Skeletal muscle tissue (tissue), 4 donors: Measurements from ENCODE around the gene PDILT. TPM values are rescaled to one million over a fixed set of nuclear protein-coding genes. Genes with fewer than 3 reads are reported as not detected.

Experiments
- H3K27ac ChIP-seq: one replicate; pipeline ENCODE4 v1.7.0; 2013; ENCODE audit warnings: mild to moderate bottlenecking, low read depth, low read length, inconsistent platforms
- H3K27me3 ChIP-seq, 3 donors: one replicate each; pipeline ENCODE4 v1.7.0; 2013; ENCODE audit warnings: low read length in 3 of 3; ENCODE audit not compliant: control insufficient read depth in 3 of 3, insufficient read depth in 3 of 3
- H3K36me3 ChIP-seq, 3 donors: one replicate each; pipeline ENCODE4 v1.7.0; 2013; ENCODE audit warnings: low read length in 3 of 3; ENCODE audit not compliant: control insufficient read depth in 3 of 3, insufficient read depth in 3 of 3
- H3K4me1 ChIP-seq, 3 donors: one replicate each; pipeline ENCODE4 v1.7.0; 2013; ENCODE audit warnings: low read length in 3 of 3, mild to moderate bottlenecking in 3 of 3; ENCODE audit not compliant: control insufficient read depth in 3 of 3, insufficient read depth in 3 of 3
- H3K4me3 ChIP-seq, 3 donors: one replicate each; pipeline ENCODE4 v1.7.0; 2013; ENCODE audit warnings: low read length in 3 of 3
- H3K9ac ChIP-seq, 3 donors: one replicate each; pipeline ENCODE4 v1.7.0; 2013; ENCODE audit warnings: low read length in 3 of 3, mild to moderate bottlenecking in 3 of 3, moderate library complexity in 2 of 3, low read depth in 1 of 3
- H3K9me3 ChIP-seq, 3 donors: one replicate each; pipeline ENCODE4 v1.7.0; 2013; ENCODE audit warnings: low read length in 3 of 3; ENCODE audit not compliant: control insufficient read depth in 3 of 3
- total RNA-seq: library from RNA; depleted of rRNA; stranded (reverse); fragments of >200 nt; gene quantifications from one replicate; pipeline ENCODE4 v1.2.3, GENCODE V29; 2014
- donor health status: Osteomylitis.

The PDILT gene
- total RNA-seq, 1 donor from 2014 or later = not detected

DNA sequence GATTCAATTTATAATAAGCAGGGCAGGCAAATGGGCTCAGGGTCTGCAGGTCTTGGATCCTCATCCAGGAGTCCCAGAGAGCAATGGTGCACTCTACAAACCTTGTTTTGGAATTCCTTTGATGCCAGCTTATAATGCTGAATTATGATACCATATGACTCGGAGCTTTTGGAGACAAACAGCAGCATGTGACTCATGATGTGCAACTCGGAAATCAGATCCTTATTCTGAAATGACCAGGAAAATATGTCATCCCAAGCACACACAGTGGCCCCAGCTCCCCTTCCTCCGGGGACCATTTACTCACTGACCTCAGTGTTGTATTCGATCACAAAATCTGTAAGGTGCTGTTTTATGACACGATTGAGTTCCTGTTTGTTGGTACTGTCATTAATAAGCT, 31.8 kb downstream of the PDILT start:
- no peaks in the 10 kb centered on the region for H3K36me3 ChIP-seq
- H3K4me1 ChIP-seq = no peaks in the 10 kb centered on the region
- peaks cover 0 to 4% (median 2%) of the 10 kb centered on the region in 3 donors for H3K27me3 ChIP-seq
- no peak overlapping the region for H3K27ac ChIP-seq
- H3K4me3 ChIP-seq = no peak overlapping the region
- H3K9ac ChIP-seq = no peak overlapping the region
- H3K9me3 ChIP-seq = peaks cover 0 to 5% (median 0%) of the 10 kb centered on the region in 3 donors

DNA sequence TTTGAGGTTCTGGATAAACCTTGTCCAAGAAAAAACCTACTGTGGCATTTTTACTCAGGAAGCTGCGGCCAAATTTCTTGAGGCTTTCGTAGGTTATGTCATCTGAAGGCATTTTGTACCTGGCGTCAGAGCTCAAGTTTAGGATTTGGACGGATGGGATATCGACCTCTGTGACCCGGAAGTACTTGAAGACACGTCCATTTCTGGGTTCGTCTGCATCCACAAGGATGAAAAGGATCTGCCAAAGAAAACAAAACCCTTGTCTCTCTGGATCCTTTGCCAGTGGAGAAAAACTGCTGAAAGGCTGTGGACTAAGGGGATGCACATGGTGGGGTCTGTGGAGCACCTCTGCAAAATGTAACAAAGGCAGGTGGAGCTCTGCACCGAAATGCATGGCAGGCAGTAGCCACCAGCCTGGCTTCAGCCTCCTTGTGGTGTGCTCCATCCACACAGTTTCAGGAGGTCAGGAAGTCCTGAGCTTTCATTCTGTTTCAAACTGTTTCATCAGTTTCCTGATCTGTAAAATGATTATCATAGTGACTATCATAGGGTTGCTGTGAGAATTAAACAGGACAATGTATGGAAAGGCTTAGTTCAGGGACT, 35.0 kb downstream of the PDILT start:
- Histone ChIP-seq H3K27ac (no peak overlapping the region), H3K4me1 (no peaks in the 10 kb centered on the region), H3K36me3 (no peaks in the 10 kb centered on the region), H3K27me3 (peaks cover 0 to 5% (median 4%) of the 10 kb centered on the region in 3 donors), H3K9me3 (peaks cover 0 to 5% (median 0%) of the 10 kb centered on the region in 3 donors), H3K4me3 (no peak overlapping the region), H3K9ac (no peak overlapping the region)

DNA sequence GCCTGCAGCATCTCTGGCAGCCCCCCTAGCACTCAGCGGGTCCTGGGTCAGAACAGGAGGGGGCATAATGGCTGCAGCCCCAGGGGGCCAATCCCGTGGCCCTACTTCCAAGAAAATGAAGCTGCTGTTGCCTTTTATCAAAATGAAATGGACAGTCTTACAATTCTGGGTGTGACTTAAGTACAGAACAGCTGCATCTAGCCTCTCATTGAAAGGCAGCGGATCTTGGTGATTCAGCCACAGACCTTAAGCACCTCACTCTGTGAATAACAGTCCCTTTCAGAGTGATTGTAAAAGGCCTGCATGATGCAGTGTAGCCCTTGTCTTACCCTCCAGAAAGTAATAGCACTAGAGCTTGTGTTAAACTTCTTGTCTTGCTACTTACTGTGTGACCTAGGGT, 40.5 kb downstream of the PDILT start:
- H3K27ac ChIP-seq = no peak overlapping the region
- no peaks in the 10 kb centered on the region for H3K36me3 ChIP-seq
- H3K27me3 ChIP-seq = peaks cover 3 to 6% (median 4%) of the 10 kb centered on the region in 3 donors
- H3K9me3 ChIP-seq = no peaks in the 10 kb centered on the region
- no peak overlapping the region for H3K4me3 ChIP-seq
- H3K4me1 ChIP-seq = no peaks in the 10 kb centered on the region
- no peak overlapping the region for H3K9ac ChIP-seq

DNA sequence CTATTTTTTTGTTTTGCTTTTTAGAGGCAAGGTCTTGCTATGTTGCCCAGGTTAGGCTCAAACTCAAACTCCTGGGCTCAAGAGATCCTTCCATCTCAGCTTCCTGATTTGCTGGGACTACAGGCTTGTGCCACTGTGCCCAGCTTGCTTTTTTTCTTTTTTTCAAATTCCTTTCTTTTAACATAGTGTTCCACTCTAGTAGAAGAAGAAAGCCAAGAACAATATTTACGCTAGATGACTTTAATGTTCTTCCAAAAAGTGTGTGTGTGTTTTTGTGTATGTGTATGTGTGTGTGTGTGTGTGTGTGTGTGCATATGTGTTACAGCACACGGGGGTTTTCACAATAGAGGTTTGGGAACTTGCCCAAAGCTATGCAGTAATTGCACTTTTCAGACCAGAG, 41.3 kb downstream of the PDILT start:
- H3K36me3 ChIP-seq = no peaks in the 10 kb centered on the region
- H3K27me3 ChIP-seq = peaks cover 3 to 6% (median 4%) of the 10 kb centered on the region in 3 donors
- H3K4me1 ChIP-seq = no peaks in the 10 kb centered on the region
- no peak overlapping the region for H3K4me3 ChIP-seq
- H3K9me3 ChIP-seq = no peaks in the 10 kb centered on the region
- H3K27ac ChIP-seq = no peak overlapping the region
- no peak overlapping the region for H3K9ac ChIP-seq

DNA sequence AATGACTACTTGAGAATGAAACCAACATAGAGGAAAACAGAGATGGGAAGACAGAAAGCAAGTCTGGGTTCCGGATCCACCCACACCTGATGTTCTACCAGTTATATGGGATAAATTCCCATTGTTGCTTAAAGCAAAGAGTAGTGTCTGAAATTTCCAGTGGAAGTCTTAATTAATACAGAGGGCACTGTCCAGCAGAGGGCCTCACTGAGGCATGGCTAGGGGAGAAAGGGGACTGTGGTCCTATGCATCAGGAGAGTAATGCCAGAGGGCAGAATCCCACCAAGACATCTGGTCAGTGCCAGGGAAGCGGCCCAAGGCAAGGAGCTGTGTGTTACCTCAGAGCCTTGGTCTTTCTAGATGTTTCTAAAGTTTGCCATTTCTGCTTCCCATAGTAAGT, 44.5 kb downstream of the PDILT start:
- Histone ChIP-seq H3K4me3 (no peak overlapping the region), H3K9me3 (no peaks in the 10 kb centered on the region), H3K27me3 (peaks cover 3 to 8% (median 6%) of the 10 kb centered on the region in 3 donors), H3K36me3 (no peaks in the 10 kb centered on the region), H3K4me1 (no peaks in the 10 kb centered on the region), H3K27ac (no peak overlapping the region), H3K9ac (no peak overlapping the region)

DNA sequence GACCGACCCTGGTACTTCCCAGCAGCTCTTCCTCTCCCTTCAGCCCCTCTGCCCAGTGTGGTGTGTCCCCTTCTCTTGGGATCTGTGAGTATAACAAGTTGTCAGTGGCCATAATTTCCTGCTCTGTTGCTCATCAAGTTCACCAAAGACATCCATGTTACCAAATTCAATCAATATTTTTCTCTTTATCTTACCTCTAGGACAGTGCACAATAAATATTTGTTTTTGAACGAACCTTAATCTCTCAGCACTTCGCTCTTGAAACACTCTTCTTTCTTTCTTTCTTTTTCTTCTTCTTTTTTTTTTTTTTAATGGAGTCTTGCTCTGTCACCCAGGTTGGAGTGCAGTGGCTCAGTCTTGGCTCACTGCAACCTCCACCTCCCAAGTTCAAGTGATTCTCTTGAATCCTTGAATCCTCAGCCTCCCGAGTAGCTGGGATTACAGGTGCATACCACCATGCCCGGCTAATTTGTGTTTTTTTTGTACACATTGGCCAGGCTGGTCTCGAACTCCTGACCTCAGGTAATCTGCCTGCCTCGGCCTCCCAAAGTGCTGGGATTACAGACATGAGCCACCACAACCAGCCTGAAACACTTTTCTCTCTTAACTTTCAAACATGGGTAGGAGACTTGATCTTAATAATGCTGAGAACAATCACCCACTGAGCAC, 49.3 kb downstream of the PDILT start:
- H3K9me3 ChIP-seq = no peaks in the 10 kb centered on the region
- H3K4me3 ChIP-seq = no peak overlapping the region
- no peak overlapping the region for H3K9ac ChIP-seq
- H3K4me1 ChIP-seq = no peaks in the 10 kb centered on the region
- no peak overlapping the region for H3K27ac ChIP-seq
- no peaks in the 10 kb centered on the region for H3K36me3 ChIP-seq
- H3K27me3 ChIP-seq = peaks cover 0 to 8% (median 3%) of the 10 kb centered on the region in 3 donors

DNA sequence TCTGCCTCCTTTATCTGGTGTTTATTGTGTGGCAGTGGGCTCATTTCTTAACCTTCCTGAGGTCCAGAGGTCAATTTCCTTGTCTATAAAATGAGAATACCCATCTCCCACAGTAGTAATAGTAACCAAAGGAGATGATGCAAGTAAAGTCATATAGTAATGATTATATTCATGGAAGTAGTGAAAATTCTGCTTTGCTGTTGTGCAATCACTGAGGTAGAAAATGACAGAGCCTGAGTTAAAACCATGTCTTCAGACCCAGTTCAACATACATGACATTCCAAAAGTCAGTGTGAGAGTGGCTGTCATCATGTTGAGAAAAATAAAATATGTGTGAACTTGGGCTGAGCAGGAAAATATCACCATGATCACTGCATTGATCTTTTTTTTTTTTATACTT, 51.2 kb downstream of the PDILT start:
- Histone ChIP-seq H3K4me3 (no peak overlapping the region), H3K36me3 (no peaks in the 10 kb centered on the region), H3K27ac (no peak overlapping the region), H3K9me3 (peaks cover 0 to 2% (median 0%) of the 10 kb centered on the region in 3 donors), H3K4me1 (no peaks in the 10 kb centered on the region), H3K9ac (no peak overlapping the region), H3K27me3 (peaks cover 3 to 16% (median 15%) of the 10 kb centered on the region in 3 donors)

DNA sequence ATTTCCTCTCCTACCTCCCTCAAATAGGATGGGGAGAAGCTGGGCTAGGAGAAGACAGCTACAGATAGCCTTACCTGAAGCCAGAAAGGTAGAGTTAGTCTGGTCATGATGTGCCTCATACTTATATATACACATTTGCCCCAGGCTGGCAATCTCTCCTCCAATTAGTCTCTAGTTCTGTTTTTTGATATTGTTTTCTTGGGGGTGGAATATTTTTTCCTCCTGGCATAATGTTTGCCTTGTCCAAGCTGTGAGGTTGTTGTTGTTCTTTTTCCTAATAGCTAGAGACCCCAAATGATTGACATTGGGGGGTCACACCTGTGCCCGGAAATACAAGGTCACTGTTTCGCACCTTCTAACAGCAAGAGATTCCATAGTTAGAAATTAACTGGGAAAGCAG, 51.9 kb downstream of the PDILT start, which contains the start of gene UMOD:
UMOD (minus strand) TSS at position 101 of the 400 bp plus-strand sequence. CDS start 1,978 bp downstream, outside the sequence.
- no peak within 1 kb of the TSS for H3K9ac ChIP-seq
- H3K4me3 ChIP-seq = no peak within 1 kb of the TSS
- no peaks in the 10 kb centered on the region for H3K4me1 ChIP-seq
- H3K9me3 ChIP-seq = peaks cover 0 to 2% (median 0%) of the 10 kb centered on the region in 3 donors
- H3K27ac ChIP-seq = no peak within 1 kb of the TSS
- H3K36me3 ChIP-seq = no peaks in the 10 kb centered on the region
- peaks cover 11 to 19% (median 18%) of the 10 kb centered on the region in 3 donors for H3K27me3 ChIP-seq

DNA sequence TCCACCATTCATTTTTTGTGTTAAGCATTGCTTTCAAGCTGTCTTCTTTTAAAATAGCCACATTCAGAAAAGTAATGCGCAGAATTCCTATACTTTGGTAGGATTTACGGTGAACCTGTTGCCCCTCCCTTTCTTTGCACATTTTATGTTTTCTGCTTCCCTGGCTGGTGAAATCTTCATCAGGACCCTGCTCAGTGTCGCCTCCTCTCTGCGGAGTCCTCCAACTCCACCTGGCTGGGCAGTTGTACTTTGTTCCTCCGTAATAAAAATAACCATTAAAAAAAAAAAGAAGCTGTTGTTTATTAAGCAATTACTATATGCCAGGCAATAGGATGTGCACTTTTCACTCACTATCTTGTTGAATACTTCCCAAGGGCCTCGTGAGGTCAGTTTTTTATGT, 54.9 kb downstream of the PDILT start:
- Histone ChIP-seq H3K27ac (no peak overlapping the region), H3K9ac (no peak overlapping the region), H3K9me3 (peaks cover 0 to 2% (median 0%) of the 10 kb centered on the region in 3 donors), H3K4me1 (no peaks in the 10 kb centered on the region), H3K4me3 (no peak overlapping the region), H3K27me3 (peaks cover 10 to 19% (median 16%) of the 10 kb centered on the region in 3 donors), H3K36me3 (no peaks in the 10 kb centered on the region)
